ENCODE measurements around the gene RSBN1L. TPM values are rescaled to one million over a fixed set of nuclear protein-coding genes. Genes with fewer than 3 reads are reported as not detected.
A peak's percentile ranks its signal among the peaks of the same experiment; 100 is the strongest.

The RSBN1L gene
- total and polyA plus RNA-seq, 2 donors (not counting 3 experiments of a cell fraction or from before 2014, with no cell fraction given) = 3.0 to 13.1 TPM

DNA sequence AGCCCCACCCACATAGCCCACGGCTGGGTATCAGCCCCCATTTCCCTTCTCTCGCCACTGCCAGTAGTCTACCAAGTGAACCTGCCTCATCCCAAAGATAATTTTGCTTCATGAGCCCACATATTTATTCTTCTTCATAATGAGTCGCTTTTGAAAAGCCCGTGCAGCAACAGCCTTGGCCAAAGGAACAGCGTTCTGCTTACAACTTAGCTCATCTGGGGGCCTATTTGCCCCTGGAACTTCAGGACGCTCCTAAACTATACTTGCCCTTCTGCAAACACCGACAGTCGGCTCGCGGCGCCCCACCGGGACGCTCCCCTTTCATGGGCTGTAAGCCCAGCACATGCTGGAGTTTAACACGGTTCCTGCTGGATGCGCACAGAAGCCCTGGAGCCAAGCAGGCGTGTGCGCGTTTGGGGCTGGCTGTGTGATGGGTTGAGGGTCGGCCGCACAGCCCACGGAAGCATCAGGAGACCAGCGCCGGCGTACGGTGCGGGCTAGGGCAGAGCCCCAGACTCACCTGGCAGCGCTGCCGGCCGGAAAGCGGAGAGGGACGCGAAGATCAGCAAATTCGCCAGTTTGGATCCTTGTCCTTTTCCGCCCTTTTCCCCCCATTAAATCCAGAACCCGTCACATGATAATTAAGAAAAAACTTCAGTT is 101.6 kb downstream of the RSBN1L start:
- Histone ChIP-seq H3K36me3 (ENCODE audit: control insufficient read depth in 2 of 2, extremely low read depth in 1 of 2, insufficient read depth in 2 of 2, low read length in 2 of 2) (no peaks in the 10 kb centered on the region), H3K9me3 (replicated peaks; ENCODE audit: control insufficient read depth, insufficient read depth, low read length) (no peaks in the 10 kb centered on the region)
- no peak for DNase-seq (ENCODE audit: low read depth, low spot score)

More for the DNA sequence above, 101.6 kb downstream of the RSBN1L start:
- intact Hi-C loops (cut with micrococcal nuclease) (loop anchor here (1.0 to 5.0 kb wide), 6 partner anchors 36 to 261 kb away; partner anchors contain the start of genes PTPN12 and RSBN1L), dilution Hi-C loops (cut with MboI; ENCODE audit: extremely low pct_ligation_motif_present, low sequenced_read_pairs) (no loop called here)
- ChIA-PET POLR2A (interaction anchor here (0.8 to 1.6 kb wide), 2 partner anchors 13 to 100 kb away, joined by 3 to 4 read pairs; no protein-coding TSS in a partner anchor), CTCF (interaction anchor here (0.7 to 2.1 kb wide), 10 partner anchors 14 to 146 kb away, joined by 3 to 11 read pairs (median 4); no protein-coding TSS in a partner anchor)
- Histone ChIP-seq H3K27me3 (ENCODE audit: control insufficient read depth in 2 of 2, insufficient read depth in 2 of 2, low read length in 2 of 2) (no peaks in the 10 kb centered on the region), H2AFZ (ENCODE audit: low read depth, low read length) (peak overlapping the region; percentile 92), H3K79me2 (ENCODE audit: control insufficient read depth, insufficient read depth, low read length) (peaks cover 35% of the 10 kb centered on the region), H3K4me1 (ENCODE audit: control insufficient read depth, extremely low read depth, insufficient read depth, low read length) (peaks cover 24% of the 10 kb centered on the region), H3K4me3 (replicated peaks in 1 of 3; ENCODE audit: insufficient read depth in 1 of 3, low read depth in 1 of 3, low read length in 3 of 3) (peak overlapping the region; percentile 67 to 94 (median 90)), H3K4me2 (ENCODE audit: insufficient read depth, low read length) (peak overlapping the region; percentile 83), H3K9me1 (replicated peaks; ENCODE audit: control insufficient read depth, extremely low read depth, insufficient read depth, low read length) (no peaks in the 10 kb centered on the region), H3K27ac (ENCODE audit: insufficient read depth, low read depth, low read length) (peak overlapping the region; percentile 66), H3K9ac (replicated peaks; ENCODE audit: extremely low read depth, insufficient read depth, low read length) (peak overlapping the region; percentile 86), H4K20me1 (replicated peaks; ENCODE audit: control insufficient read depth, extremely low read depth, insufficient read depth, low read length) (no peaks in the 10 kb centered on the region)
- FAIRE-seq = no peak
- no peak for TF ChIP-seq JUN (IDR thresholded peaks at IDR 0.05; ENCODE audit: borderline replicate concordance, insufficient read depth, insufficient read length, low read depth)
- no peak for TF ChIP-seq EZH2 (IDR thresholded peaks at IDR 0.05; ENCODE audit: borderline replicate concordance, low read depth, low read length, severe bottlenecking)
- TF ChIP-seq, protein P1, sequence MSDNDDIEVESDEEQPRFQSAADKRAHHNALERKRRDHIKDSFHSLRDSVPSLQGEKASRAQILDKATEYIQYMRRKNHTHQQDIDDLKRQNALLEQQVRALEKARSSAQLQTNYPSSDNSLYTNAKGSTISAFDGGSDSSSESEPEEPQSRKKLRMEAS (IDR thresholded peaks at IDR 0.05; ENCODE audit: insufficient read depth, insufficient read length) = no peak
- no peak for TF ChIP-seq POLR2AphosphoS5 (IDR thresholded peaks at IDR 0.05; ENCODE audit: insufficient read depth, low read depth, low read length)
- TF ChIP-seq FOS (IDR thresholded peaks at IDR 0.05; ENCODE audit: borderline replicate concordance, insufficient read depth, low read length) = no peak
- no peak for TF ChIP-seq GATA2 (IDR thresholded peaks at IDR 0.05; ENCODE audit: insufficient read depth, insufficient read length, low read depth, low read length)
- no peak for TF ChIP-seq MYC (IDR thresholded peaks at IDR 0.05; ENCODE audit: low read depth, low read length)
- TF ChIP-seq, protein P2, sequence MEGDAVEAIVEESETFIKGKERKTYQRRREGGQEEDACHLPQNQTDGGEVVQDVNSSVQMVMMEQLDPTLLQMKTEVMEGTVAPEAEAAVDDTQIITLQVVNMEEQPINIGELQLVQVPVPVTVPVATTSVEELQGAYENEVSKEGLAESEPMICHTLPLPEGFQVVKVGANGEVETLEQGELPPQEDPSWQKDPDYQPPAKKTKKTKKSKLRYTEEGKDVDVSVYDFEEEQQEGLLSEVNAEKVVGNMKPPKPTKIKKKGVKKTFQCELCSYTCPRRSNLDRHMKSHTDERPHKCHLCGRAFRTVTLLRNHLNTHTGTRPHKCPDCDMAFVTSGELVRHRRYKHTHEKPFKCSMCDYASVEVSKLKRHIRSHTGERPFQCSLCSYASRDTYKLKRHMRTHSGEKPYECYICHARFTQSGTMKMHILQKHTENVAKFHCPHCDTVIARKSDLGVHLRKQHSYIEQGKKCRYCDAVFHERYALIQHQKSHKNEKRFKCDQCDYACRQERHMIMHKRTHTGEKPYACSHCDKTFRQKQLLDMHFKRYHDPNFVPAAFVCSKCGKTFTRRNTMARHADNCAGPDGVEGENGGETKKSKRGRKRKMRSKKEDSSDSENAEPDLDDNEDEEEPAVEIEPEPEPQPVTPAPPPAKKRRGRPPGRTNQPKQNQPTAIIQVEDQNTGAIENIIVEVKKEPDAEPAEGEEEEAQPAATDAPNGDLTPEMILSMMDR (IDR thresholded peaks at IDR 0.05; ENCODE audit: extremely low read depth in 1 of 2, insufficient read depth in 1 of 2, low read depth in 1 of 2, low read length in 2 of 2) = no peak
- no peak for TF ChIP-seq POLR2A (IDR thresholded peaks at IDR 0.05; ENCODE audit: low read depth, low read length)
- TSS peak; percentile 76 for BruUV-seq (replicated peaks)
